SK-N-MC (cell line): ENCODE results near the gene SLC25A6.

ENCODE experiments used
- EZH2 ChIP-seq: fragments of 200-600 bp; sonication (generic); IDR thresholded peaks from one replicate; pipeline ENCODE4 v1.6.1; 2017; ENCODE audit warnings: antibody characterized with exemption
- FOXP2 ChIP-seq: optimal IDR thresholded peaks from 2 replicates; pipeline ENCODE3; 2011; ENCODE audit warnings: mild to moderate bottlenecking, moderate library complexity; ENCODE audit not compliant: insufficient read depth; ENCODE audit errors: extremely low read length, control extremely low read depth
- POLR2AphosphoS5 ChIP-seq: IDR thresholded peaks from 2 replicates; pipeline ENCODE4 v1.6.1; 2012; ENCODE audit warnings: mild to moderate bottlenecking, low read depth, low read length, borderline replicate concordance

- no peak for TF ChIP-seq POLR2AphosphoS5
- no peak for TF ChIP-seq EZH2
- TF ChIP-seq FOXP2, result no peak
Measured at GRCh38 chrX:1434871-1435240, 42.9 kb upstream of the SLC25A6 start.
